Cardiac fibroblast (primary cell): ENCODE results near the gene RIC1.

ENCODE experiments used
- DNase-seq, 2 donors: peaks; one replicate each; pipeline versions ENCODE4 v3.0.0 to v3.0.0-alpha.2; 2010; ENCODE audit warnings: low read depth in 2 of 2
- H3K4me3 ChIP-seq, 2 donors: replicated peaks in 1 of 2; 1 replicate in 1 of 2; 2 replicates in 1 of 2; pipeline ENCODE4 v1.5.1; 2011; ENCODE audit warnings: low read depth in 2 of 2, low read length in 2 of 2, mild to moderate bottlenecking in 2 of 2, moderate library complexity in 1 of 2
- TF ChIP-seq, protein P1 (sequence below): IDR thresholded peaks from one replicate; pipeline ENCODE4 v1.5.1; 2011; ENCODE audit warnings: low read depth, mild to moderate bottlenecking, low read length, inconsistent platforms

RIC1 gene

GRCh38 chr9:5787220-5787619, 158.3 kb downstream of the RIC1 start:
- H3K4me3 ChIP-seq = no peak overlapping the region
- no peak for DNase-seq
- TF ChIP-seq, protein P1, sequence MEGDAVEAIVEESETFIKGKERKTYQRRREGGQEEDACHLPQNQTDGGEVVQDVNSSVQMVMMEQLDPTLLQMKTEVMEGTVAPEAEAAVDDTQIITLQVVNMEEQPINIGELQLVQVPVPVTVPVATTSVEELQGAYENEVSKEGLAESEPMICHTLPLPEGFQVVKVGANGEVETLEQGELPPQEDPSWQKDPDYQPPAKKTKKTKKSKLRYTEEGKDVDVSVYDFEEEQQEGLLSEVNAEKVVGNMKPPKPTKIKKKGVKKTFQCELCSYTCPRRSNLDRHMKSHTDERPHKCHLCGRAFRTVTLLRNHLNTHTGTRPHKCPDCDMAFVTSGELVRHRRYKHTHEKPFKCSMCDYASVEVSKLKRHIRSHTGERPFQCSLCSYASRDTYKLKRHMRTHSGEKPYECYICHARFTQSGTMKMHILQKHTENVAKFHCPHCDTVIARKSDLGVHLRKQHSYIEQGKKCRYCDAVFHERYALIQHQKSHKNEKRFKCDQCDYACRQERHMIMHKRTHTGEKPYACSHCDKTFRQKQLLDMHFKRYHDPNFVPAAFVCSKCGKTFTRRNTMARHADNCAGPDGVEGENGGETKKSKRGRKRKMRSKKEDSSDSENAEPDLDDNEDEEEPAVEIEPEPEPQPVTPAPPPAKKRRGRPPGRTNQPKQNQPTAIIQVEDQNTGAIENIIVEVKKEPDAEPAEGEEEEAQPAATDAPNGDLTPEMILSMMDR = no peak

GRCh38 chr9:5787759-5788302, 158.9 kb downstream of the RIC1 start:
- H3K4me3 ChIP-seq = no peak overlapping the region
- DNase-seq = no peak
- TF ChIP-seq, protein P1 = no peak

GRCh38 chr9:5789489-5789888, 160.6 kb downstream of the RIC1 start:
- H3K4me3 ChIP-seq = no peak overlapping the region
- TF ChIP-seq, protein P1 = no peak
- DNase-seq = no peak

- peak in 1 of 2 donors; percentile 11 for DNase-seq
- H3K4me3 ChIP-seq = no peak overlapping the region
- TF ChIP-seq, protein P1 = no peak
Observed at GRCh38 chr9:5790923-5791322, 162.0 kb downstream of the RIC1 start.

DNA sequence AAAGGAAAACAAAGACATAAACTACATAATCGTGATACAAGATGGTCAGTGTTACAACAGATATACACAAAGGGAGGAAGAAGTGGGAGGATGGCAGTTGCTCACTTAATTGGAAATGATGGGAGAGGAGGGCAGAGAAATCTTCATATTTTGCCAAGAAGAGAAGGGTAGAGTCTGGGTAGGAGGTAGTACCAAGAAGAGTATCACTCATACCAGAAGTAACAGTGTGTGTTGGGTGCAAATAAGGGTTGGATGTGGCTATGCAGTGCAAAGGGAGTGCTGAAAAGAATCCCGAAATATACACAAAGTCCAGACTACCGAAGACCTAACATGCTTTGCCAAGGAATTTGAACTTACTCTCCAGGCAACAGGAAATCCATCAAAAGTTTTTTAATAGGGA, 163.0 kb downstream of the RIC1 start:
- TF ChIP-seq, protein P1 = no peak
- no peak overlapping the region for H3K4me3 ChIP-seq
- DNase-seq = no peak

DNA sequence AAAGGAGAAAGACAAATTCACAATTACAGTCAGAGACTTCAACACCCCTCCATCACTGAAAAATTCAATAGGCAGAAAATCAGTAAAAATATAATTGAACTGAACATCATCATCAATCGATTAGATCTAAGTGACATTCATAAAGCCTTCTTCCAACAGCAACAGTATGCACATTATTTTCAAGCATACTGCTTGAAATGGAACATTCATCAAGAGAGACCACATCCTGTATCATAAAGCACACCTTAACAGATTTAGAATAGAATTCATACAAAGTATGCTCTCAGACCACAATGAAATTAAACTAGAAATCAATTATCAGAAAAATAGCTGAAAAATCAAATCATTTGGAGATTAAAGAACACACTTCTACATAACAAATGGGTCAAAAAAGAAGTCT, 164.9 kb downstream of the RIC1 start:
- H3K4me3 ChIP-seq = no peak overlapping the region
- DNase-seq = no peak
- TF ChIP-seq, protein P1 = no peak

- no peak for DNase-seq
- TF ChIP-seq, protein P1 = no peak
- no peak overlapping the region for H3K4me3 ChIP-seq
Observed at GRCh38 chr9:5796298-5796697, 167.4 kb downstream of the RIC1 start.
